Mesothelial cell of epicardium (in vitro differentiated cells): ENCODE results near the gene KCTD15. TPM values are rescaled to one million over a fixed set of nuclear protein-coding genes. Genes with fewer than 3 reads are reported as not detected.

Experiments used
- DNase-seq, 2 experiments: peaks; one replicate each; pipeline ENCODE4 v3.0.0; 2021; ENCODE audit warnings: low spot score in 2 of 2; ENCODE audit not compliant: unreplicated experiment in 2 of 2
- H3K27ac Mint-ChIP-seq: 2 replicates; pipeline ENCODE4 v1.8.0; 2021; ENCODE audit warnings: mixed read lengths
- H3K27me3 Mint-ChIP-seq: 2 replicates; pipeline ENCODE4 v1.8.0; 2021; ENCODE audit warnings: low read depth, mixed read lengths
- H3K36me3 Mint-ChIP-seq: 2 replicates; pipeline ENCODE4 v1.8.0; 2021; ENCODE audit warnings: mixed read lengths
- H3K4me1 Mint-ChIP-seq: 2 replicates; pipeline ENCODE4 v1.8.0; 2021; ENCODE audit warnings: mixed read lengths
- H3K4me3 Mint-ChIP-seq: 2 replicates; pipeline ENCODE4 v1.8.0; 2021; ENCODE audit warnings: mild to moderate bottlenecking, moderate library complexity, mixed read lengths
- H3K9me3 Mint-ChIP-seq: 2 replicates; pipeline ENCODE4 v1.8.0; 2021; ENCODE audit warnings: mixed read lengths
- CTCF ChIP-seq: fragments of 200-600 bp; sonication (generic); IDR thresholded peaks from one replicate; pipeline ENCODE4 v1.5.0; 2021; ENCODE audit warnings: antibody characterized with exemption; ENCODE audit not compliant: unreplicated experiment
- total RNA-seq: library from RNA; stranded (reverse); gene quantifications from 3 replicates; pipeline ENCODE4 v1.2.1, GENCODE V29; 2021

KCTD15 gene
- total RNA-seq, 1 donor from 2014 or later, result 48.1 TPM

- Mint-ChIP-seq H3K4me3 (no peak overlapping the region), H3K36me3 (no peaks in the 10 kb centered on the region), H3K27me3 (peaks cover 65% of the 10 kb centered on the region), H3K27ac (no peak overlapping the region), H3K9me3 (no peaks in the 10 kb centered on the region), H3K4me1 (peaks cover 11% of the 10 kb centered on the region)
- no peak for TF ChIP-seq CTCF
- DNase-seq, result no peak
These were observed 15.2 kb upstream of the KCTD15 start for GRCh38 chr19:33781415-33781935.

GRCh38 chr19:33781996-33782395 is 14.7 kb upstream of the KCTD15 start:
- no peak for TF ChIP-seq CTCF
- no peaks in the 10 kb centered on the region for H3K9me3 Mint-ChIP-seq

GRCh38 chr19:33784432-33784831 is 12.2 kb upstream of the KCTD15 start:
- Mint-ChIP-seq H3K4me1 (peaks cover under 1% of the 10 kb centered on the region), H3K4me3 (no peak overlapping the region), H3K9me3 (no peaks in the 10 kb centered on the region), H3K27ac (no peak overlapping the region), H3K36me3 (no peaks in the 10 kb centered on the region), H3K27me3 (peaks cover 65% of the 10 kb centered on the region)
- TF ChIP-seq CTCF, result no peak
- DNase-seq, result no peak

More at GRCh38 chr19:33781996-33782395, 14.7 kb upstream of the KCTD15 start:
- peaks cover 69% of the 10 kb centered on the region for H3K27me3 Mint-ChIP-seq
- no peak overlapping the region for H3K27ac Mint-ChIP-seq
- H3K4me3 Mint-ChIP-seq, result no peak overlapping the region
- no peak for DNase-seq
- peaks cover 11% of the 10 kb centered on the region for H3K4me1 Mint-ChIP-seq
- H3K36me3 Mint-ChIP-seq, result no peaks in the 10 kb centered on the region

GRCh38 chr19:33785795-33786194 is 10.9 kb upstream of the KCTD15 start:
- Mint-ChIP-seq H3K4me1 (no peaks in the 10 kb centered on the region), H3K9me3 (no peaks in the 10 kb centered on the region), H3K4me3 (no peak overlapping the region), H3K36me3 (no peaks in the 10 kb centered on the region), H3K27me3 (peaks cover 56% of the 10 kb centered on the region), H3K27ac (no peak overlapping the region)
- TF ChIP-seq CTCF, result no peak
- no peak for DNase-seq

- TF ChIP-seq CTCF, result no peak
- peaks cover 6% of the 10 kb centered on the region for H3K4me1 Mint-ChIP-seq
- H3K36me3 Mint-ChIP-seq, result no peaks in the 10 kb centered on the region
- H3K27me3 Mint-ChIP-seq, result peaks cover 45% of the 10 kb centered on the region
- H3K9me3 Mint-ChIP-seq, result no peaks in the 10 kb centered on the region
- DNase-seq, result no peak
- H3K4me3 Mint-ChIP-seq, result no peak overlapping the region
- H3K27ac Mint-ChIP-seq, result no peak overlapping the region
These were observed 8.0 kb upstream of the KCTD15 start for GRCh38 chr19:33788676-33789075.

- TF ChIP-seq CTCF, result no peak
- no peaks in the 10 kb centered on the region for H3K9me3 Mint-ChIP-seq
- H3K36me3 Mint-ChIP-seq, result no peaks in the 10 kb centered on the region
- no peak overlapping the region for H3K27ac Mint-ChIP-seq
- H3K4me3 Mint-ChIP-seq, result no peak overlapping the region
- H3K27me3 Mint-ChIP-seq, result peaks cover 39% of the 10 kb centered on the region
- peaks cover 6% of the 10 kb centered on the region for H3K4me1 Mint-ChIP-seq
- no peak for DNase-seq
These were observed 7.3 kb upstream of the KCTD15 start for GRCh38 chr19:33789344-33789743.
